Measurements from ENCODE around the gene ATG12. TPM values are rescaled to one million over a fixed set of nuclear protein-coding genes. Genes with fewer than 3 reads are reported as not detected.
A peak's percentile ranks its signal among the peaks of the same experiment; 100 is the strongest.

The ATG12 gene
- total and polyA plus RNA-seq, 4 donors = 31.2 to 75.4 (median 33.8) TPM

GRCh38 chr5:115847290-115847689, 5.9 kb upstream of the ATG12 start:
- H3K36me3 ChIP-seq (ENCODE audit: control insufficient read depth in 4 of 4, insufficient read depth in 4 of 4, low read length in 4 of 4) = no peaks in the 10 kb centered on the region
- no peak for DNase-seq
- no peak for TF ChIP-seq CTCF (IDR thresholded peaks at IDR 0.05; ENCODE audit: control extremely low read depth, extremely low read depth)
- 91 to 92% methylated on average over 7 of the region's 7 CpGs for WGBS, 2 donors
- no peak overlapping the region for H3K9ac ChIP-seq (ENCODE audit: insufficient read depth in 1 of 2, low read length in 2 of 2)
- H3K27me3 ChIP-seq (ENCODE audit: control insufficient read depth in 3 of 3, insufficient read depth in 3 of 3, low read length in 2 of 3) = no peaks in the 10 kb centered on the region
- no peak for ATAC-seq (ENCODE audit: insufficient read depth, low FRiP score)
- no peaks in the 10 kb centered on the region for H3K9me3 ChIP-seq (ENCODE audit: control insufficient read depth in 4 of 4, insufficient read depth in 3 of 4, low read length in 3 of 4)
- H3K4me3 ChIP-seq = no peak overlapping the region
- H3K4me1 ChIP-seq (ENCODE audit: control insufficient read depth in 5 of 5, insufficient read depth in 5 of 5, low read length in 5 of 5) = peaks cover 5 to 43% (median 23%) of the 10 kb centered on the region in 5 donors
- H3K27ac ChIP-seq (ENCODE audit: low read depth in 1 of 2, low read length in 1 of 2) = no peak overlapping the region

GRCh38 chr5:115844321-115844817, 3.0 kb upstream of the ATG12 start:
- Histone ChIP-seq H3K27ac (ENCODE audit: low read depth in 1 of 2, low read length in 1 of 2) (peak overlapping the region in 1 of 2 donors; percentile 38), H3K27me3 (ENCODE audit: control insufficient read depth in 3 of 3, insufficient read depth in 3 of 3, low read length in 2 of 3) (no peaks in the 10 kb centered on the region), H3K9ac (ENCODE audit: insufficient read depth in 1 of 2, low read length in 2 of 2) (peak overlapping the region in 1 of 2 donors; percentile 5), H3K9me3 (ENCODE audit: control insufficient read depth in 4 of 4, insufficient read depth in 3 of 4, low read length in 3 of 4) (no peaks in the 10 kb centered on the region), H3K4me3 (no peak overlapping the region), H3K36me3 (ENCODE audit: control insufficient read depth in 4 of 4, insufficient read depth in 4 of 4, low read length in 4 of 4) (no peaks in the 10 kb centered on the region), H3K4me1 (ENCODE audit: control insufficient read depth in 5 of 5, insufficient read depth in 5 of 5, low read length in 5 of 5) (peaks cover 3 to 38% (median 20%) of the 10 kb centered on the region in 5 donors)
- ATAC-seq (ENCODE audit: insufficient read depth, low FRiP score) (no peak), DNase-seq (no peak)
- no peak for TF ChIP-seq CTCF (IDR thresholded peaks at IDR 0.05; ENCODE audit: control extremely low read depth, extremely low read depth)
- 63 to 70% methylated on average over 7 of the region's 7 CpGs for WGBS, 2 donors

GRCh38 chr5:115843444-115844130, 2.2 kb upstream of the ATG12 start:
- no peaks in the 10 kb centered on the region for H3K36me3 ChIP-seq (ENCODE audit: control insufficient read depth in 4 of 4, insufficient read depth in 4 of 4, low read length in 4 of 4)
- H3K4me1 ChIP-seq (ENCODE audit: control insufficient read depth in 5 of 5, insufficient read depth in 5 of 5, low read length in 5 of 5) = peaks cover 6 to 44% (median 20%) of the 10 kb centered on the region in 5 donors
- ATAC-seq (ENCODE audit: insufficient read depth, low FRiP score) (no peak), DNase-seq (no peak)
- no peaks in the 10 kb centered on the region for H3K9me3 ChIP-seq (ENCODE audit: control insufficient read depth in 4 of 4, insufficient read depth in 3 of 4, low read length in 3 of 4)
- H3K9ac ChIP-seq (ENCODE audit: insufficient read depth in 1 of 2, low read length in 2 of 2) = peak overlapping the region in 1 of 2 donors; percentile 88
- H3K27ac ChIP-seq (ENCODE audit: low read depth in 1 of 2, low read length in 1 of 2) = no peak overlapping the region
- TF ChIP-seq CTCF (IDR thresholded peaks at IDR 0.05; ENCODE audit: control extremely low read depth, extremely low read depth) = no peak
- no peaks in the 10 kb centered on the region for H3K27me3 ChIP-seq (ENCODE audit: control insufficient read depth in 3 of 3, insufficient read depth in 3 of 3, low read length in 2 of 3)
- WGBS, 2 donors = 56 to 57% methylated on average over 6 of the region's 6 CpGs
- no peak overlapping the region for H3K4me3 ChIP-seq

All from lung (tissue), 12 donors.